Measurements from ENCODE around the gene CFAP100.

Gene CFAP100

DNA sequence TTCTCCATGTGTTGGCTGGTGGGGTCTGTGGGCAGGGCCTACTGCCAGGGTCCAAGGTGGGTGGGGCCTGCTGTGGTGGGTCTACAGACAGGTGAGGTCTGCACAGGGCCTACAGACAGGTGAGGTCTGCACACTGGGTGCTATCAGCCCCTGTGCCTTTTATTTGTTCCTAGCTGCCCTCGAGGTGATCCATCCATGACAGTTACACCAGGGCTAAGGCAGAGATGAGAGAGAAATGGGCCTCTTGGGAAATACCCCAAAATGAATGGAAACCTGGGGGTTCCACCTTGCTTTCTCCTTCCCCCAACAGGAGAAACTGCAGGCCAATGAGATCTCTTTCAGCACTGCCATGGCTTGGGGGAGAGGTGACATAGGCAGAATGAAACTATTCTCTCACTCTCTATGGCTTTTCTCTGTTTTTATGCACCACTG lies 36.4 kb downstream of the CFAP100 start:
- Histone ChIP-seq H3K27me3 (ENCODE audit: control insufficient read depth in 5 of 5, insufficient read depth in 4 of 5, low read length in 5 of 5) (no peaks in the 10 kb centered on the region), H3K9ac (ENCODE audit: low read length in 5 of 5) (no peak overlapping the region), H3K4me3 (ENCODE audit: low read depth in 1 of 5, low read length in 5 of 5) (no peak overlapping the region), H3K9me3 (ENCODE audit: control insufficient read depth in 5 of 5, low read length in 5 of 5) (peaks cover under 1 to 19% (median 17%) of the 10 kb centered on the region in 5 donors), H3K4me1 (ENCODE audit: control insufficient read depth in 5 of 5, insufficient read depth in 5 of 5, low read length in 5 of 5) (no peaks in the 10 kb centered on the region), H3K27ac (ENCODE audit: low read depth, low read length) (no peak overlapping the region), H3K36me3 (ENCODE audit: control insufficient read depth in 5 of 5, insufficient read depth in 5 of 5, low read length in 5 of 5) (peaks cover 0 to 22% (median 20%) of the 10 kb centered on the region in 5 donors)

DNA sequence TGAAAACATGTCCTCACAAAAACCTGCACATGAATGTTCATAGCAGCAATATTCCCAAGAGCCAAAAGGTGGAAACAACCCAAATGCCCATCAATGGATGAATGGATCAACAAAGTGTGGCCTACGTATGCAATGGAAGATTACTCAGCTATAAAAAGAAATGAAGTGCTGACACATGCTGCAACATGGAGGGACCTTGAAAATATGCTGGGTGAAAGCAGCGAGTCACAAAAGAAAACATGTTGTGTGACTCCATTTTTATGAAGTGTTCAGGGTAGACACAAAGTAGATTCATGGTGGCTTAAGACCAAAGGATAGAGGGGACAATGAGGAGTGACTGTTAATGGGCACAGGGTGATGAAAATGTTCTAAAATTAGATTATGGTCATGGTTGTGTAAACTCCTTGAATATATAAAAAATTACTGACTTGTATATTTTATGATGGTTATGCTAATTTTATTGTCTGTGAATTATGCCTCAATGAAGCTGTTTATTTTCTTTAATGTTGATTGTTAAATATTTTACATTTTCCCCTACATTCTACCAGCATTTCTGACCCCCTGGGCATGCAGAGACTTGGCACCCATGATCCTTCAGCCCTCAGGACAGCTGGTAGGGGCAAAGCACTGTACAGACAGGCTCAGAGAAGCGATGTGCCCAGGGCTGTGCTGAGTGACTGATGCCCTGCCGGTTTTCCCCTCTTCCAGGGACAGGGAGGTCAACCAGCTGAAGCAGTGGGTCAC lies 37.8 kb downstream of the CFAP100 start:
- Histone ChIP-seq H3K4me1 (ENCODE audit: control insufficient read depth in 5 of 5, insufficient read depth in 5 of 5, low read length in 5 of 5) (no peaks in the 10 kb centered on the region), H3K27ac (ENCODE audit: low read depth, low read length) (no peak overlapping the region), H3K36me3 (ENCODE audit: control insufficient read depth in 5 of 5, insufficient read depth in 5 of 5, low read length in 5 of 5) (peaks cover 0 to 35% (median 32%) of the 10 kb centered on the region in 5 donors), H3K9me3 (ENCODE audit: control insufficient read depth in 5 of 5, low read length in 5 of 5) (peaks cover 0 to 12% (median 9%) of the 10 kb centered on the region in 5 donors), H3K4me3 (ENCODE audit: low read depth in 1 of 5, low read length in 5 of 5) (no peak overlapping the region), H3K27me3 (ENCODE audit: control insufficient read depth in 5 of 5, insufficient read depth in 4 of 5, low read length in 5 of 5) (no peaks in the 10 kb centered on the region), H3K9ac (ENCODE audit: low read length in 5 of 5) (no peak overlapping the region)

DNA sequence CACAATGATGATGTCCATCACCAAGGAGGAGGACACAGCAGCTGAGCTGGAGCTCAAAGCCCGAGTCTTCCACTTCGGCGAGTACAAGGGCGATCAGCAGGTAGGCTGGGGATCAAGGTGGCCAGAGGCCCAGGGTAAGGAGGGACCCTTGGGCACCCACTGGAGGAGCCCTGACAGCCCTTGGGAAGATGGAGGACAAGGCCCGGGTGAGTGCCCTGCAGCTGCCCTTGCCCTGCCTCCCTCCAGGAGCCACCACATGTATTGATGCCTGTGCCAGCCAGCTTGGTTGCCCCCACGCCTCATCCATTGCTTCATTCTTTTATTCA lies 38.4 kb downstream of the CFAP100 start:
- Histone ChIP-seq H3K36me3 (ENCODE audit: control insufficient read depth in 5 of 5, insufficient read depth in 5 of 5, low read length in 5 of 5) (peaks cover 0 to 40% (median 37%) of the 10 kb centered on the region in 5 donors), H3K9ac (ENCODE audit: low read length in 5 of 5) (no peak overlapping the region), H3K9me3 (ENCODE audit: control insufficient read depth in 5 of 5, low read length in 5 of 5) (peaks cover 0 to 11% (median 5%) of the 10 kb centered on the region in 5 donors)

DNA sequence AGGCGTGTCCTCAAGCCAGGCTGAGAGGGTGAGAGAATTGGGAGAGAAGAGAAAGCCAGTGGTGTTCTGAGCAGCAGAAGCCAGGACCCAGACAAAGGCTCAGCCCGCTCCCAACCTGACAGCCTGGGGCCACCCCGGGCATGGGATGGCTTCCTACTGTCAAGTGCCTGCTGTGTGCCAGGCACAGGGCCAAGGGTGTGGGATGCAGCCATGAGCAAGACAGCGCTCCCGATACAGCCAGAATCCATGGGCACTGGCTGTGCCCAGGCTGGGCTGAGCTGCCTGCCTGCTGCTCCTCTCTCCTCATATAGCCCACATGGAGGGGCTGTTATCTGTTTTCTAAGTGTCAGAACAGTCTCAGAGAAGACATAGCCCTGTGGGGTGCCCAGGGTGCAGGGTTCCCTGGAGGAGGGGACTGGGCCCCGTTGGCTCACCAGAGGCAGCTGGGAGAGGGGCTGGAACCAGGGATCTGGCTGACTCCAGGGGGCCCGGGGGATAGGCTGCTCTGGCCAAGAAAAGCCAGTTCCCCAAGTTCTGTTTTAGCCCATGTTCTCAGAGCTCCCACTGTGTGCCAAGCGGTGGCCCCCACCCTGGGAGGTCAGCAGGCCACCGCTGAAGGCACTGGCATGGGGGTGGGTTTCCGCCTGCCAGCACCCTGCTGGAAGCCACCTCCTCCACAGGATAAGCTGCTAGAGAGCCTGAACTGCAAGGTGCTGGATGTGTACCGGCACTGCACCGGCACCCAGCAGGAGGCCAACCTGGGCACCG lies 39.0 kb downstream of the CFAP100 start:
- H3K4me1 ChIP-seq (ENCODE audit: control insufficient read depth in 5 of 5, insufficient read depth in 5 of 5, low read length in 5 of 5) = no peaks in the 10 kb centered on the region
- no peak overlapping the region for H3K9ac ChIP-seq (ENCODE audit: low read length in 5 of 5)
- peaks cover 0 to 46% (median 43%) of the 10 kb centered on the region in 5 donors for H3K36me3 ChIP-seq (ENCODE audit: control insufficient read depth in 5 of 5, insufficient read depth in 5 of 5, low read length in 5 of 5)
- H3K4me3 ChIP-seq (ENCODE audit: low read depth in 1 of 5, low read length in 5 of 5) = no peak overlapping the region
- no peaks in the 10 kb centered on the region for H3K27me3 ChIP-seq (ENCODE audit: control insufficient read depth in 5 of 5, insufficient read depth in 4 of 5, low read length in 5 of 5)
- H3K9me3 ChIP-seq (ENCODE audit: control insufficient read depth in 5 of 5, low read length in 5 of 5) = peaks cover 0 to 7% (median 4%) of the 10 kb centered on the region in 5 donors
- H3K27ac ChIP-seq (ENCODE audit: low read depth, low read length) = no peak overlapping the region

More for the DNA sequence above, 38.4 kb downstream of the CFAP100 start:
- H3K27ac ChIP-seq (ENCODE audit: low read depth, low read length) = no peak overlapping the region
- H3K27me3 ChIP-seq (ENCODE audit: control insufficient read depth in 5 of 5, insufficient read depth in 4 of 5, low read length in 5 of 5) = no peaks in the 10 kb centered on the region
- H3K4me1 ChIP-seq (ENCODE audit: control insufficient read depth in 5 of 5, insufficient read depth in 5 of 5, low read length in 5 of 5) = no peaks in the 10 kb centered on the region
- no peak overlapping the region for H3K4me3 ChIP-seq (ENCODE audit: low read depth in 1 of 5, low read length in 5 of 5)

DNA sequence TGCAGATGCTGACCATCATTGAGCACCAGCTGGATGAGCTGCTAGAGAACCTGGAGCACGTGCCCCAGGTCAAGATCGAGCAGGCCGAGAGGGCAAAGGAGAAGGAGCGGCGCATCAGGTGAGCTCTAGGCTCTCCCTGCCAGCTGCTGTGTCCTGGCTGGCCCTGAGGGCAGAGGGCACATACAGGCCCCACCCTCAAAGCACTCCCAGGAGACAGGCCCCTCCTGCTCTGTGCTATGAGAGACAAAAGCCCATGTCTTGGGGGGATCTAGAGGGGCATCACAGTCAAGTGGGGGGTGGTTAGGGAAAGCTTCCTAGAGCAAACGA lies 39.5 kb downstream of the CFAP100 start:
- Histone ChIP-seq H3K27me3 (ENCODE audit: control insufficient read depth in 5 of 5, insufficient read depth in 4 of 5, low read length in 5 of 5) (no peaks in the 10 kb centered on the region), H3K36me3 (ENCODE audit: control insufficient read depth in 5 of 5, insufficient read depth in 5 of 5, low read length in 5 of 5) (peaks cover 0 to 52% (median 49%) of the 10 kb centered on the region in 5 donors), H3K9me3 (ENCODE audit: control insufficient read depth in 5 of 5, low read length in 5 of 5) (peaks cover 0 to 7% (median 4%) of the 10 kb centered on the region in 5 donors), H3K9ac (ENCODE audit: low read length in 5 of 5) (no peak overlapping the region), H3K4me3 (ENCODE audit: low read depth in 1 of 5, low read length in 5 of 5) (no peak overlapping the region), H3K4me1 (ENCODE audit: control insufficient read depth in 5 of 5, insufficient read depth in 5 of 5, low read length in 5 of 5) (no peaks in the 10 kb centered on the region), H3K27ac (ENCODE audit: low read depth, low read length) (no peak overlapping the region)

DNA sequence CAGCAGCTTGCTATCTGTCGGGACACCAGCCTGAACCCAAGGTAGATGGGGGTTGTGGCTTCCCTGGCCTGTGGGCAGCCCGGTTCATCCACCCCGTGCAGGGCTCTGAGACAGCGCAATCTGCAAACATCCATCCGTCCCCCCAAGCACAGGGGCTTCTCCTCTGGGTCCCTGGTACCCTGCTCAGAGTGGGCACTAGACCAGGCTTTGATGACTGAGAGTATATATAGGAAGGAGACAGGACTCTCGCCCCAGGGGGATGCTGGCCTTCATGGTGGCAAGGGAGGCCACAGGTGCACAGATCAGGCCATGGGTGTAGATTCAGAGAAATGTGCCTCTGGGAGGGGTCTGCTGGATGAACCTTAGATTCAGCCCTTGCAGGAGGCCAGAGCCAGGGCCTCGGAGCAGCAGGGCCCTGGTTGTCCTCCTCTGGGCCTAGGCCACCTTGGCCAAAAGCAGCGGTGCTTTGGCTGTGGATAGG lies 40.3 kb downstream of the CFAP100 start:
- Histone ChIP-seq H3K36me3 (ENCODE audit: control insufficient read depth in 5 of 5, insufficient read depth in 5 of 5, low read length in 5 of 5) (peaks cover 0 to 59% (median 56%) of the 10 kb centered on the region in 5 donors), H3K27ac (ENCODE audit: low read depth, low read length) (no peak overlapping the region), H3K4me1 (ENCODE audit: control insufficient read depth in 5 of 5, insufficient read depth in 5 of 5, low read length in 5 of 5) (no peaks in the 10 kb centered on the region), H3K9me3 (ENCODE audit: control insufficient read depth in 5 of 5, low read length in 5 of 5) (peaks cover 0 to 7% (median 4%) of the 10 kb centered on the region in 5 donors), H3K4me3 (ENCODE audit: low read depth in 1 of 5, low read length in 5 of 5) (no peak overlapping the region), H3K9ac (ENCODE audit: low read length in 5 of 5) (no peak overlapping the region), H3K27me3 (ENCODE audit: control insufficient read depth in 5 of 5, insufficient read depth in 4 of 5, low read length in 5 of 5) (no peaks in the 10 kb centered on the region)

DNA sequence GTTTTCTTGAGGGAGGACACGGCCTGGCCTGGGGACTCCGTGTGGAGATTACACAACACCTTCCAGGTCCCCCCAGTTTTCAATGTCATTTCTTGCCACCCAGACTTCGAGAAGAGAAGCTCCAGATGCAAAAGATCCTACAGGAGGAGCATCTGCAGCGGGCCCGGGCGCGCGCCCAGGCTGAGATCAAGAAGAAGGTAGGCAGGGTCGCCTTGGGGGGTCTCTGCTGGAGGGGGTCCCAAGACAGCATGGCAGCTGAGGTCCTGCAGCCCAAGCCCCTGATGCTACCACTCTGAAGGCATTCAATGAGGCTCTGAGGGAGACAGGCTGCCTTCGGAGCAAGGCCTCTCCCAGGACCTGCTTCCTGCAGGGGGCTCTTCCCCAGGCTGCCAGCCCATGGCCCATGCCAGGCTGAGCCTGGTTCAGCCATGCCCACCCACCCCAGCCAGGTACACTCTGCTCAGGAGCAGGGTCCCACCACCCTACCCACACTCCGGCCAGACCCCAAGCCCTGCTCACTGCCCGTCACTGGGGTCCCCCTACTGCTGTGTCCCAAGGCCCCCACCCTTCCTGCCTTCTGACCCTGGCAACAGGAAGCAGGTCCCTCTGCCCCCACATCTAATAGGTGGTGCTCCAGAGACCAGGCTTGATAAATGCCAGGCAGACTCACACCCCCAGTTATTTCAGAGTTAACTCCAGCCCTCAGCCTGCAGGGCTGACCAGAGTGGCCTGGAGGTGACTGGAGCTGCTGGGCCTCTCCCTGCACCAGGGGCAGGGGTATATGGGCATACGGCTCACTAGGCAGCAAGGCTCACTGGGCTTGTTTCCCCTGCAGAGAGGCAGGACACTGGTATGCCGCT lies 41.0 kb downstream of the CFAP100 start:
- no peaks in the 10 kb centered on the region for H3K27me3 ChIP-seq (ENCODE audit: control insufficient read depth in 5 of 5, insufficient read depth in 4 of 5, low read length in 5 of 5)
- peaks cover 0 to 65% (median 60%) of the 10 kb centered on the region in 5 donors for H3K36me3 ChIP-seq (ENCODE audit: control insufficient read depth in 5 of 5, insufficient read depth in 5 of 5, low read length in 5 of 5)
- H3K27ac ChIP-seq (ENCODE audit: low read depth, low read length) = no peak overlapping the region

DNA sequence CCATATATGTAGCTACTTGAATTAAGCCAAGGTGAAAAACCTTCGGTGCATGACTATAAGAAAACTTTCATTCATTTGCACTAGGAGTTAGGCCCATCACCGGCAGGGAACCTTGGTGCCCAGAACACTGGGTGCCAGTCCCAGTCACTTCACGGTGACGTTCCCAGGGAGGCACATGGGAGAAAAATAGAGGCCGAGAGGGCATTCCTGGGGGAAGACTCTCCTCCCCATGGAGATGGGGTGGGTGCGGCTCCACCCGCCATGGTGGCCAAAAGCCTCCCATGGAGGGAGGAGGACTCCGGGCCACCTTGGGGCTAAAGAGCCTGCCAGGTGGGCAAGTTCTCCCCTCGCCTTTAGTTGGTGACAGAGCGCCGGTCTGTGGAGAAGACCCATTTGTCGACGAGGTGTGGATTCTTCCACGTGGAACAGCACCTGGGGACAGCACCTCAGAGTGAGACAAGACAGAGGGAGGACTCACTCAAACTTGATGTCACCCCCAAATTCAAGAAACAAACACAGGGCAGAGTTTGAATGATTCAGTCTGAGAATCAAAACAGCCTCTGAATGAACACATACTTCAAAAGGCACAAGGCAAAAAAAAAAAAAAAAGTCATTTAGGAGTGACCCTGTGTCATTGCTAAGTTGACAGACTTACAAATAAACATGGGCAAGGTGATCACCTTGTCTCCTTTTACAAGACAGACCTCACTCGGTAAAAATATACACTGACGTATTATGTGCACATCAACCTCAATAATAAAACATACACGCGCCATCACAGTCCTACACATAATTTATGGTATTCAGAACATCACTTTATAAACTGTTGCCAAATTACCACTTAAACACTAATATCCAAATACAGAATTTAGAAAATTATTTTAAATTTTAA lies 42.4 kb downstream of the CFAP100 start:
- H3K27ac ChIP-seq (ENCODE audit: low read depth, low read length) = no peak overlapping the region
- H3K36me3 ChIP-seq (ENCODE audit: control insufficient read depth in 5 of 5, insufficient read depth in 5 of 5, low read length in 5 of 5) = peaks cover 0 to 76% (median 67%) of the 10 kb centered on the region in 5 donors
- no peaks in the 10 kb centered on the region for H3K27me3 ChIP-seq (ENCODE audit: control insufficient read depth in 5 of 5, insufficient read depth in 4 of 5, low read length in 5 of 5)
- no peak overlapping the region for H3K9ac ChIP-seq (ENCODE audit: low read length in 5 of 5)
- no peak overlapping the region for H3K4me3 ChIP-seq (ENCODE audit: low read depth in 1 of 5, low read length in 5 of 5)
- no peaks in the 10 kb centered on the region for H3K9me3 ChIP-seq (ENCODE audit: control insufficient read depth in 5 of 5, low read length in 5 of 5)
- no peaks in the 10 kb centered on the region for H3K4me1 ChIP-seq (ENCODE audit: control insufficient read depth in 5 of 5, insufficient read depth in 5 of 5, low read length in 5 of 5)

More for the DNA sequence above, 41.0 kb downstream of the CFAP100 start:
- Histone ChIP-seq H3K9ac (ENCODE audit: low read length in 5 of 5) (no peak overlapping the region), H3K4me1 (ENCODE audit: control insufficient read depth in 5 of 5, insufficient read depth in 5 of 5, low read length in 5 of 5) (no peaks in the 10 kb centered on the region), H3K9me3 (ENCODE audit: control insufficient read depth in 5 of 5, low read length in 5 of 5) (peaks cover 0 to 5% (median 4%) of the 10 kb centered on the region in 5 donors), H3K4me3 (ENCODE audit: low read depth in 1 of 5, low read length in 5 of 5) (no peak overlapping the region)

DNA sequence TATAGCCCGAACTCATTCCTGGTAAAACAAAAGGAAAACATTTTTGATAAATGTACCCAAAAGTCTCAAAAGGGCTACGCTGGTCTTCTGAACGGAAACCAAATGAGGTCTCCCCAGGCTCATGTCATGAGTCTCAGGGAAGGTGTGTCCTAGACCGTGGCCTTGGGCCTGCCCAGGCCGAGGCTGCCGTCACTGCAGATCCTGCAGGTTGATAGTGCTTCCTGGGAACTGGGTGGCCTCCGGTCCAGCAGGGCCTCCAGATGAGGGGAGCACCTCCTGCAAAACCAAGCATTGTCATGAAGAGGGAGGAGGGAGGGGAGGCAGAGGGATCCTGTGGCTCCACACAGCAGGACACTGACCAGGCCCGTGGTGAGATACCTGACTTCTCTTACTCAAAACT lies 43.5 kb downstream of the CFAP100 start:
- Histone ChIP-seq H3K36me3 (ENCODE audit: control insufficient read depth in 5 of 5, insufficient read depth in 5 of 5, low read length in 5 of 5) (peaks cover 0 to 82% (median 64%) of the 10 kb centered on the region in 5 donors), H3K9ac (ENCODE audit: low read length in 5 of 5) (no peak overlapping the region)

More for the DNA sequence above, 43.5 kb downstream of the CFAP100 start:
- Histone ChIP-seq H3K27ac (ENCODE audit: low read depth, low read length) (no peak overlapping the region), H3K4me3 (ENCODE audit: low read depth in 1 of 5, low read length in 5 of 5) (no peak overlapping the region), H3K4me1 (ENCODE audit: control insufficient read depth in 5 of 5, insufficient read depth in 5 of 5, low read length in 5 of 5) (no peaks in the 10 kb centered on the region), H3K27me3 (ENCODE audit: control insufficient read depth in 5 of 5, insufficient read depth in 4 of 5, low read length in 5 of 5) (no peaks in the 10 kb centered on the region), H3K9me3 (ENCODE audit: control insufficient read depth in 5 of 5, low read length in 5 of 5) (no peaks in the 10 kb centered on the region)
